IPS-11a (cell line): ENCODE measurements around the gene S100A7A.
"Not testable (repeated sequence)": the region's sequence is repeated elsewhere in the genome, so short reads cannot be mapped to it uniquely, and the experiment has no call there.

ENCODE experiments used
- H3K4me3 ChIP-seq: one replicate; pipeline ENCODE4 v1.5.1; 2013; ENCODE audit warnings: low read depth, low read length, control low read depth

The S100A7A gene

DNA sequence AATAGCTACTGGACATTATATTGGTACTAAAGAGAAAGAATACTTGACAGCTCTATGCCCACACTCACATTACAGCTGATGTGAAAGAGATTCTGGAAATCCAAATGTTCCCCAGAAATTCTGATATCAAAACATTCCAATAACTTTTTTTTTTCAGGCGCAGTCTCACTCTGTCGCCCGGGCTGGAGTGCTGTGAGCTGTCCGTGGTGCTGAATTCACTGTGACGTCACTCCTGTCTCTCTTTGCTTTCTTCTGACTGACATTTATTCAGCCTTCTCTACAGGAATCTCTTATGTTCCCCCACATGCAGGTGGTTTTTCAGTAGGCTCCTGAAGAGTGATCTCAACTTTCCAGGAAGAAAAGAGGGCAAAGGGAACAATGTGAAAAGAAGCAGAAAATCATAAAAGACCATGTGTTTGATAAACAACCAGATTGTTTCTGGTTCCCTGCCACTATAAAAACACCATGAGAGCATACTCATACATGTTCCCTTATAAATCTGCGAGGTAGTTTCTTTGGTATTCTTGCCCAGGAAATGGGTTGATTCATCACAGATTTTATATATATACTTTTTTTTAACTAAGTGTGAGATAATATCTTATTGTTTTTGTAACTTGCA lies 6.2 kb downstream of the S100A7A start:
- no peak overlapping the region for H3K4me3 ChIP-seq

DNA sequence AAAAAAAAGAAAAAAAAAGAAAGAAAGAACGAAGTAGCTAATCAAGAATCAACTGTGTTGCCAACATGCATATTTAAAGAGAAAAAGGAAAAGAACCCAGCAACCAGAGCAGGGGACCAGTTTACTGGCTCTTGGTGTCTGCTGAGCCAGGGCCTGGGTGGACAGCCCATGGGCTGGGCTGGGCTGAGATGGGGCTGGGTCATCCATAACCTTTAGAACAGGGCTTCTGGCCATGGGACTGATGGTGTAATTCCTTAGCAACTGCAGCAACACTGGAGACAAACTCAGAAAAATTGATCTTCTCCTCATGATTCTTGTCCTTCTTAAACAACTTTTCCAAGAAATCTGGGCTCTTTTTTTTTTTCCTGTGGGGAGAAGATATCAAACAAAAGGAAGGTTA lies 10.5 kb downstream of the S100A7A start:
- no peak overlapping the region for H3K4me3 ChIP-seq

DNA sequence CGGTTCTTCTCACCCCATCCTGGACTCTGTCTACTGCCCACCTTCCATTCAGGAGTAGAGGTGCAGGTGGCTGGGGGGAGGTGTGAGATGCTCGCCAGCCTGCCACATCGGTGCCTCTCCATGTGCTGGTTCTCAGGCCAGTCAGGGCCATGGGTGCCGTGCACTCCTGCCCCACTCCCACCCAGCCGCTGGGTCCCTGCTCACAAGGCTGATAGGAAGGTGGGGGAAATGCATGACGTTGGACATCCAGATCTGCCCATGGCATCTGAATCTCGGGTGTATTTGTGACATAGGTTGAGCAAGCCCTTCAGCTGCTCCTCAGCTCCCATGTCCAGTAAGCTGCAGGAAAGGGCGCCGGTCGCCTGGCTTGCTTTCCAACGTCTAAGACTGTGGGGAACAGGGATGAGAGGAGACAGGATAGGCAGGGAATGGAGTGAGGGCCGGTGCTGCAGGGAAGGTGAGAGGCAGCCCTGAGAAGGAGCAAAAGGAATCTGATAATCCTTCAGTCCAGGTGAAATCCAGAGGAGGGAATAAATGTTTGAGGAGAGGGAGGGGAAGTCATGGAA lies 11.8 kb downstream of the S100A7A start:
- H3K4me3 ChIP-seq: no peak overlapping the region

DNA sequence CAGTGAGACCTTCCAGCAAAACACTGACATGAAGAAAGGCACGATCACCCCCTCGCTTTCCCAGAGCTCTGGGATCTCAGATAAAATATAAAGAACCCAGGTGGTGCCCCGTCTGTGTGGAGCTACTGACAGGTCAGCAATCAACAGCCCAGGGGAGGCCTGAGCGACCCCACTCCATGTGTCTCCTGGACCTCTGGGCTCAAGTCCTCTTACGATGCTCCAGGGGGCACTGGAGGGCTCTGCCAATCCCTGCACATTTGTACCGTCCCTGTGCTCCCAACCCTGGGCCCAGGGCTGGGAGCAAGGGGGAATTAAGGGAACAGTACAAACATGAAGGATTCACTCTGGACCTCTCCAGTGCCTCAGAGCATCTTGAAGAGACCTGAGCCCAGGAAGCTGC lies 12.5 kb downstream of the S100A7A start:
- no peak overlapping the region for H3K4me3 ChIP-seq

DNA sequence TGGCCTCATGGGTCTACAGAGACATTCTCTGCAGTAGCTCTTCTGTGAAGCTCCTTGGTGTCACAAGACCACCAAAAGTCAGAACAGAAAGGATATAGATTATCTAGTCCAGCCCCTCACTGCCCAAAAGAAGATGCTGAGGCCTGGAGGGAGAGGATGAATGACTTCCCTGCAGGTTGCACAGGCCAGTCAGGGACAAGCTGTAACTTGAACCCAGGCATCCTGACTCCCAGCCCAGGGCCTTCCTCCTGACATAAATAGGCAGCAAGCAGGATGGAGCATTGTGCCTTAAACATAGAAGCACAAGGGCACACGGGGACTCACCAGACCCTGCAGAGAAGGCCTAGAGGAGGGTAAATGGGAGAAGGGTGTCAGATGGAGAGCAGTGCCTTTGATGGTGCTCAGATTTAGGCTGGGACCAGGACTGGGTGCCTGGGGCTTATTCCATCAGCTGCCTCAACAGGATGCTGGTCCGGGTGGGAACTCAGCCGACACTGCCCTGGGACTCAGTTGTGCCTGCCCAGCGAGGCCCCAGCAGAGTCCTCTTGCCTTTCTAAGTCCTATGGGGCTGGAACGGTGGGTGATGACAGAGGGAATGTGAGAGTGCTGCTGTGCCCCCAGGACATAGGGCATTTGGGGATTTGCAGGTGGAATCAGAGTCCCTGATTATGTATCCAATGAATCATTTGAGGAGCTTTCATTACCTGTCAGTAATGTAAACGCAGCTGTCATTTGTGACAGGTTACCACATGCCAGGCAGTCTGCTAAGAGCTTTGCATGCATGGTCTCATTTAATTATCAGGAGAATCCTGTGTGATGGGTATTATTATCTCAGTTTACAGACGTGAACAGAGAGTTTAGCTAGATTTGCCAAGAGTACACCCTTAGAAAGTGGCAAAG lies 13.2 kb downstream of the S100A7A start:
- no peak overlapping the region for H3K4me3 ChIP-seq

DNA sequence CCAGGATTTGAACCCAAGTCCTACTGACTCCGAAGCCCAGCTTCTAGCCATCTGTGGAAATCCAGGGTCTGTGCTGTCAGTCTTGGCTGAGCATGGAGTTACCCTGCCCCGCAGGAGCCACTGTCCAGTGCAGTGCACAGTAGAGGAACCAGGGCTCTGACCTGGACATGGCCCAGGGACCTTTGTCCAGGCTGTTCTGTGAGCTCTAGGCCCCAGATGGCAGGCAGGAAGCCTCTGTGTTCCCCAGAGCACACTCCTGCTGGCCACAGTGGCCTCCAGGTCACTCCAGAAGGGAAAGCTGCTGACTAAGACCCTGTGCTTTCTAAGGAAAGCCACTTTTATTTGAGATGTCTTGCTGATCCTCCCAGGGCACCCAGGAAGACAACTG lies 13.8 kb downstream of the S100A7A start:
- H3K4me3 ChIP-seq: no peak overlapping the region

DNA sequence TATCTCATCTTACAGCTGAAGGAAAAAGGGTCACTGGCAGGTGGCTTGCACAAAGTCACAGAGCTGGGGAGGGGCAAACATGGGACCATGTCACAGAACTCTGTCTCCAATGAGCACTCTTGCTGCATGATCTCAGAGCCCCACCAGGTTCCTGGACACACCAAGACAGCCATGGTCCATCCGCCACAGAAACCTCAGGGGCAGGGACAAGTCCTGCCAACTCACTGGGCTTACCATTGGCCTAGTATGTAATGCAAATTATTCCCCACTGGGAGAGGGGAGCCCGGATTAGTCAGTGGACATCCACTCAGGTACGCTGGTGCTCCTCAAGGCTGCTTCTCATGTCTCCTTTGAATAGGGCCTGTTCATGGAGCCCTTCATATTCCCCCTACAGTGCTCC lies 14.2 kb downstream of the S100A7A start:
- no peak overlapping the region for H3K4me3 ChIP-seq

DNA sequence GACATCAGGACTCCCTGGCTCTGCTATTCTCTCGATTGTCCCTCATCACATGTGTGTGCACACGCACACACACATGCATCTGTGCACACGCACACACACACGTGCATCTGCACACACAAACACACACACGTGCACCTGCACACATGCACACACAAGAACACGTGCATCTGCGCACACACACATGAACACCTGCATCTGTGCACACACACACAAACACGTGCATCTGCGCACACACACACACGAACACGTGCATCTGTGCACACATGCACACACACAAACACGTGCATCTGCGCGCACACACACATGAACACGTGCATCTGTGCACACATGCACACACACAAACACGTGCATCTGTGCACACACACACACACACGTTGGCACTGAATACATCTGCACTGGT lies 14.7 kb downstream of the S100A7A start:
- no peak overlapping the region for H3K4me3 ChIP-seq

DNA sequence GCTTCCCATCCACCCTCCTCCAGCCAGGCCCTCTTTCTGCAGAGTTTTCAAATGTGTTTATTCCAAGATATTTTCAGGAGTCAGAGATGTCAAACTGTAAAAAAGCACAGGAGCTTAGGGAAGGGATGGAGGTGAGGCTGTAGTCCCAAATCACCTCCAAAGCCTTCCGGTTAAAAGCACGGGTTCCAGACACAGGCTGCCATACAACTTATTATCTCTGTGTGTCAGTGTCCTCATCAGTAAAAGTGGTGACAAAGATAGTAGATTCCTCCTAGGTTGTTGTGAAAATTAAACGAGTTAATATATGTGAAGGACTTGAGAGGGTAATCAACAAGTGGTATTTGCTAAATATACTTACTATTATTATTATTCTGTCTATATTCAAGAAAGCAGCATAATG lies 15.1 kb downstream of the S100A7A start:
- H3K4me3 ChIP-seq: no peak overlapping the region

DNA sequence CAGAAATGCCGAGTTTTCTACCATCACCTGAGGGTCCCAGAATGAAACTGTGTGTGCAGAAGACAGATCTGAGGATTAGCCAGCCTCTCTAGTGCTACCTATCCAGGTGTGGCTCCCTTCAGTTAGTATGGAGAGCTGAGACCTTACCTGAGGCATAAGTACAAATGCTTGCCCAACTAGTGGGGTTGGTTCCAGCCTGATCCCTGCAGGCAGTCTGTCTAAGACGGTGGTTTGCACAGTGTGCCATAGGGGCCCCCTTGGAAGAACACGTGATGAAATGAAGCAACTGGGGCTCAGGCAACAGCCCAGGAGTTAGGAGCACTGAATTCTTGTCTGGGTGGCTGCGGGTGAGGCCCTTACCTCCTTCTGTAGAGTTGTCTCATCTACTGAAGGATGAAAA lies 15.6 kb downstream of the S100A7A start:
- H3K4me3 ChIP-seq: no peak overlapping the region

DNA sequence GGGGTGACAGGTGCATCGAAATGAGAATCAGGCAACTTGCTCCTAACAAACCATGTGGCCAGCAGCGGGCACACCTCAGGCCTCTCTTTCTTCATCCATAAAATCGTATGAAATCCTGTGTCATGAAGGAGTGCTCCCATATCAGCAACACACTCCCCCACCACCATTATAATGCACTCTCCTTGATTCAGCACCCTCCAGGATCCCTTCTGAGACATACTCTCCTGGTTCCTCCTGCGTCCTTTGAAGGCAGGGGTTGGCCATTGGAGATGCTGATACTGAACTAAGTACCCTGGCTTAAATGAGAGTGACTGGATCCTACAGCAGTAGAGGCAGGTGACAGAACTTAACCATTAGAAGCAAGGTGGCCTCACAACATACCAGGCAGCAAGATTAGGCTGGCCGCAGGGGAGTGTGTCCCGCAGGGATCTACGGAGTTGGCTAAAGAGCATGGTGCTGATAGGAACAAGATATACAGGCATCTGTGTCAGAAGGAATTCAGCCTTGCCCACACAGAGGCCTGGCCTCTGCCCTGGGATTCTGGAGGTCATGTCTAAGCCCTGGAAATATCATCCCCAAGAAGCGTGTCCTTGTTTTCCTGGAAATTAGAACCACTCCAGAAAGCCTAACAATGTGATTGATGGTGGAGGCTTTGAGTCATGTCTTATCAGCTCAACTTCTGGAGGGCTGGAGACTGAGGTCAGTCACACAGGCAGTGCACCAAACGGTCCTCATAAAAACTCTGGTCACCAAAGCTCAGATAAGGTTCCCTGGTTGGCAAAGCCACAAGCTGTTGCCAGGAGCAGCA lies 16.8 kb downstream of the S100A7A start:
- H3K4me3 ChIP-seq: no peak overlapping the region

DNA sequence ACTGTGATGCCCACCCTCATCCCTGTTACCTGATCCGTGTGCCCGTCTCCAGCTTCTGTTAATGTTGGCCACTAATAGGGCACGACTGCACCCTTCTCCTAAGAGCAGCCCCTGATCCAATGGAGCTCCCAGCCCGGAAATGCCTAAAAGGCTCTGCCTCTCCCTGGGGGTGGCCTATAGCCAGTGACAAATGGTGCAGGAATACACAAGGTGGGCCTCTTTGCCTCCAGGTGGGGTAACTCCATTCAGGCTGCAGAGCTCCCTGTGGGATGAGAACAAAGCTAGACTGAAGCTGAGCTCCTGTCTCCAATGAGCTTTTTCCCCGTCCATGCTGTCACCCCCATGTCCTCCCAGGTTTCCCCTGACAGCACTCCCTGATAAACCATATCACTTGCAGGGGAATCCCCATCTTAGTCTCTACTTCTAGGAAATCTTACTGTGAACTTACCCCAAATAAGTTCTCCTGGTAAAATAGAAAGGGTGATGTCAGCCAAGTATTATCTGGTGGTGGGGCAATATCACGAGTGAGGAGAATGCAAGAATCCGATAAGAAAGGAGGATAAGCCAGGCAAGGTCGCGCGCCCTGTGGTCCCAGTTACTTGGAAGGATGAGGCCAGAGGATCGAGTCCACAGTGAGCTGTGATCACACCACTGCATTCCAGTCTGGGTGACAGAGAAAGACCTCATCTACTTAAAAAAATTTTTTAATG lies 18.6 kb downstream of the S100A7A start:
- no peak overlapping the region for H3K4me3 ChIP-seq

DNA sequence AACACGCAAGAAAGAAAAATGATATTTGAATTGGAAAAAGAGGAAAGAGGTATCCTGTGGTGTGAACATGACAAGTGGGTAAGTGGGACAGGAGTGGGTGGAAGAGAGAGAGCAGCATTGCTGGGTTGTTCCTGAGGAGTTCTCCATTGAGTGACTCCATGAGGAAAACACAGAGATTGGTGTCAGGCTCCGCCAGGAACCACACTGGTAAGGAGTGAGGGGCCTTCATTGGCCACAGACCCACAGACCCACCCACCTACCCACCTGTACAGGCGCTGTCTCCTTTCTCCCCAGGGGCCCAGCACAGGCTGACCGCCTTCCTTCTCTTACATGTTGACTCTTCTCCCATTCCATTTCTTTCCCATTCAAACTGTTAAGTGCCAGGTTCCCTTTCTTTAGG lies 20.9 kb downstream of the S100A7A start:
- H3K4me3 ChIP-seq: no peak overlapping the region

DNA sequence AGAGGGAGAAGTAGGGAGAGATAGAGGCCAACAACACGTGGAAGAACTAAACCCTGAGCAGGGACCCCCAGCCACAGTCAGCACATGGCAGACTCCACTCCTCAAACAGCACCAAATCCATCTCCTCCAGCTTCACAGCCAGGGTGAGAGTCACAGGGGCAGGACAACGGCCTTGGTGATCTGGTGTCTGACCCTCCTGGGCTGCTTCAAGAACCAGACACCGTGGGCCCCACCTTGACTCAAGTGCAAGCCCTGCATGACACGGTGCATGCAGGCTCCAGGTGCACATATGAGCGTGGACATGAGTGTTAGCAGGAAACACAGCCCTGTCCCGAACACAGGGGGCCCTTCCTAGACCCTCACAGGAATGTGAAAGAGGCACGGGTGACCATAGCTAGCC lies 22.3 kb downstream of the S100A7A start:
- no peak overlapping the region for H3K4me3 ChIP-seq

DNA sequence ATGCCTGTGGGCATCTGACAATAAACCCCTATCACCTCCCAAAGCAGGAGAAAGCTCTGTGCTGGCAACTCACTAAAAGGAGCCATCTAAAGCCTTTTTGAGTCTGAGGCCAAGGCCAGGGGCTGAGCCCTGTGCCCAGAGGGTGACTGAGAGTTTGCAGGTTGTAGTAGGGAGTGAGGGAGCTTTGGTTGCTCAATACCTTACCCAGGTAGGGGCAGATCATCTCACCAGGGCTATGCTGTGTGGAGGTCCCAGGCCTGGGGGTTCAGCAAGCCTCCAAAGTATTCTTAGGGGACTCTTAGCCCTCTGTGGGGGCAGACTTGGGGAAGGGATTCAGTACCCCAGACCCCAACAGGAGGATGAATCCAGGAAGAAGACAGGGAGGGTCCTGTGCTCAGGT lies 23.0 kb downstream of the S100A7A start:
- no peak overlapping the region for H3K4me3 ChIP-seq

DNA sequence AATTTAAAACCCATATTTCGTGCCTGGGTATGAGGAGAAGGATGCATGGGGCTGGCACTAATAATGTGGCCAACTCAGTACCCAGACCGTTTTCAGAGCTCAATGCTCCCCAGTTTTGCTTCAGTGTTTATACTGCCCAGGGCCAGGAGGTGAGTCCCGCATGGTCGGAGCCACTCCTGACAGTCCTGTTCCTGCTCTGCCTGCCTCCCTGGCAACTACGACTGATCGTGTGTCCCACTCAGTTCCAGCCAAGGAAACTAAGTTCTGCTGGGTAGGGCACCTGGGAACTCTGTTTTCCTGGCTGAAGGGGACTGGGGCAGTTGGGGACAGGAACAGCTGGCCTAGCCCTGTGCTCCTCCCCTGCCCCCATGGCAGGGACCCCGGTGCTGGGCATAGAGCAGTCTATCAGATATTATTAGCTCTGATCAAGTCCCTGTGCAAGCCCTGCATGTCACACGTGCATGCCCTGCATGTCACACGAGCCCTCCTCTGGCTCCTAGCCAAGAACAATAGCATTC lies 25.0 kb downstream of the S100A7A start:
- no peak overlapping the region for H3K4me3 ChIP-seq

DNA sequence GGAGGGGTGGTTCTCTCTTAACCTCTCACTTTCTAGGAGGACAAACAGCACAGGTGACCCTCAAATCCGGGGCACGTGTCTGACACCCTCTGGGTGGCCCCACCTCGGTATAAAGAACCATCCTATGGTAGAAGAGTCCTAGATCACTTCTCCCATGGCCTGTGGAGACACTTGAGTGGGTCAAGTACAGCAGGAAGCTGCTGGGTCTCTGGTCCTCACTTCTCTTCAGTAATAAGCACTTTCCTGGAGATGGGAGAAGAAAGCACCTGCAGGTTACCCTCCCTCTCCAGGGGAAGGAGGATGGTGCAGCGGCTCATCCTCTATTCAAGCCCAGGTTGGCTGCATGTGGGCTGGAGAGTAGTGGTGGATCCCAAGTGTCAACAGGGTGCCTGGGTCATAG lies 27.2 kb downstream of the S100A7A start:
- H3K4me3 ChIP-seq: no peak overlapping the region

DNA sequence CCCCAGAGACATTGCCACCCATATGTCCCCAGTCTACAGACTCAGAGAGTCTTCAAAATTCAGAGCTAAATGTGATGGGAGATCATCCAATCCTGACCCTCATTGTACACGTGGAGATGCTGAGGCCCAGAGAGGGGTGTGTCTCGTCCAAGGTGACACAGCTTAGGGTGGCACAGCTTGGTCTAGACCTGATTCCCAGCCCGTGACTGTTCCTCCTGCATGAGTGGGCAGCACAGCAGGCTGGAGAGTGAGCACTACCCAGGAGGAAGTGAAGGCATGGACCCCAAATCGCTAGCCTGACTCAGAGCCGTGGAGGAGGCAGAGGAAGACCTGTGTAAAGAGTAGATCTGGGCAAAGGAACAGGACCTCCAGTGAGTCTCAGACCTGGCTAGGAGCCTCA lies 27.8 kb downstream of the S100A7A start:
- no peak overlapping the region for H3K4me3 ChIP-seq

DNA sequence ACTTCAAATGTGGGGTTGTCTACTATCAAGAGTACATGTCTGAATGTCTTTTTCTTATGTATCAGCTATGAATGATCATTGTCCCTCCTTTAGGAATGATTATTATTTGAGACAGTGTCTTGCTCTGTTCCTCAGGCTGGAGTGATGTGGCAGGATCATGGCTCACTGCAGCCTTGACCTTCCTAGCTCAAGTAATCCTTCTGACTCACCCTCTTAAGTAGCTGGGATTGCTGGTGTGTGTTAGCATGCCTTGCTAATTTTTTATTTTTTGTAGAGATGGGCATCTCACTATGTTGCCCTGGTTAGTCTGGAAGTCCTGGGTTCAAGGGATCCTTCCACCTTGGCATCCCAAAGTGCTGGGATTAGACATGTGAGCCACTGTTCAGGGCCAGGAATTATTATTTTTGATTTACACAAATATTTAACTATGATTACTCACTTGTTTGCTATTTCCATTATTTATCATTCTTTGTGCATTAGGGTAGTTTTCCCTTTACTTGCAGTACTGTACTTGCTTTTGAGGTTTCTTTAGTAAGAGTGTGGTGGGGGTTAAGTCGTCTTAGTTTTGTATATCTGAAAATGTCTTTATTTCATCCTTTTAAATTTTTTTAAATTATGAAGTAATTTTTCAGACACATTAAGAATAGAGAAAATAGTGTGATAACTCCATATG lies 31.3 kb downstream of the S100A7A start:
- no peak overlapping the region for H3K4me3 ChIP-seq

DNA sequence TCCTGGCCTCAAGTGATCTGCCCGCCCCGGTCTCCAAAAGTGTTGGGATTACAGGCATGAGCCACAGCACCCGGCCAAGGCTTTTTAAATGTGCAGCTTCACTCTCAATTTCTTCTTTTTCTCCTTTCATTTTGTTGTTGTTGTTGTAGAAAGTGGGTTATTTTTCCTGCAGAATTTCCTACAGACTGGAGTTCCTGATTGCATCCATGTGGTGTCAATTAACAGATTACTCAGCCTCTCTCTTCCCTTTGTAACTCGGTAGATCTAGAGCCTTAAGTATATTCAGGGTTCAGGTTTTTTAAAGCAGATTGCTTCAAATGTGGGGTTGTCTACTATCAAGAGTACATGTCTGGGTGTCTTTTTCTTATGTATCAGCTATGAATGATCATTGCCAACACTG lies 32.5 kb downstream of the S100A7A start:
- H3K4me3 ChIP-seq: not testable (repeated sequence)
